HEK293T (cell line): Measurements from ENCODE around the gene MAP3K21.

ENCODE experiments used
- BHLHE40 ChIP-seq: fragments of 450-650 bp; IDR thresholded peaks from 2 replicates; pipeline ENCODE4 v1.6.1; 2016; ENCODE audit warnings: mild to moderate bottlenecking, moderate library complexity, borderline replicate concordance
- CTBP1 ChIP-seq: fragments of 450-650 bp; IDR thresholded peaks from 2 replicates; pipeline ENCODE4 v1.6.1; 2016; ENCODE audit warnings: borderline replicate concordance
- FOXK2 ChIP-seq: fragments of 450-650 bp; IDR thresholded peaks from 2 replicates; pipeline ENCODE4 v1.6.1; 2016; ENCODE audit warnings: mild to moderate bottlenecking
- FOXM1 ChIP-seq: fragments of 450-650 bp; IDR thresholded peaks from 2 replicates; pipeline ENCODE4 v1.6.1; 2017; ENCODE audit warnings: mild to moderate bottlenecking, borderline replicate concordance
- HDGF ChIP-seq: fragments of 450-650 bp; IDR thresholded peaks from 2 replicates; pipeline ENCODE4 v1.6.1; 2017; ENCODE audit warnings: antibody characterized with exemption, borderline replicate concordance
- NFRKB ChIP-seq: fragments of 450-650 bp; IDR thresholded peaks from 2 replicates; pipeline ENCODE4 v1.6.1; 2016; ENCODE audit warnings: mild to moderate bottlenecking, moderate library complexity

GRCh38 chr1:233343262-233343661, 15.7 kb downstream of the MAP3K21 start:
- TF ChIP-seq FOXK2 (no peak), BHLHE40 (no peak), HDGF (no peak), NFRKB (no peak), FOXM1 (no peak), CTBP1 (no peak)
